ENCODE measurements around the gene COL6A5.
"Not testable (repeated sequence)": the region's sequence is repeated elsewhere in the genome, so short reads cannot be mapped to it uniquely, and the experiment has no call there.

The COL6A5 gene

GRCh38 chr3:130345487-130346079, at the start of gene COL6A5:
TSS of gene COL6A5 (plus strand) at chr3:130345672. CDS start at chr3:130373639, 27,967 bp downstream.
- peak; percentile 25 for DNase-seq

- DNase-seq, result no peak
These were observed 45.9 kb upstream of the COL6A5 start for GRCh38 chr3:130299531-130299930.

GRCh38 chr3:130300888-130301287, 44.6 kb upstream of the COL6A5 start:
- DNase-seq, result no peak

- no peak for DNase-seq
These were observed 35.4 kb upstream of the COL6A5 start for GRCh38 chr3:130310109-130310508.

GRCh38 chr3:130312374-130312773, 33.1 kb upstream of the COL6A5 start:
- DNase-seq, result no peak

- DNase-seq, result no peak
These were observed 29.3 kb upstream of the COL6A5 start for GRCh38 chr3:130316169-130316568.

- DNase-seq, result no peak
These were observed 22.0 kb upstream of the COL6A5 start for GRCh38 chr3:130323503-130323902.

- DNase-seq, result no peak
These were observed 4.7 kb upstream of the COL6A5 start for GRCh38 chr3:130340766-130341165.

GRCh38 chr3:130341388-130341787, 4.1 kb upstream of the COL6A5 start:
- peak; percentile 66 for DNase-seq

GRCh38 chr3:130341882-130342281, 3.6 kb upstream of the COL6A5 start:
- DNase-seq, result no peak

- no peak for DNase-seq
These were observed 2.4 kb upstream of the COL6A5 start for GRCh38 chr3:130342821-130343661.

GRCh38 chr3:130348258-130348657, 2.8 kb downstream of the COL6A5 start:
- not testable (repeated sequence) for DNase-seq

GRCh38 chr3:130354430-130354829, 9.0 kb downstream of the COL6A5 start:
- peak; percentile 90 for DNase-seq

GRCh38 chr3:130374033-130374432, 28.6 kb downstream of the COL6A5 start:
- DNase-seq, result no peak

- no peak for DNase-seq
These were observed 29.4 kb downstream of the COL6A5 start for GRCh38 chr3:130374908-130375307.

- DNase-seq, result peak; percentile 52
These were observed 32.6 kb downstream of the COL6A5 start for GRCh38 chr3:130377960-130378676.

GRCh38 chr3:130378677-130379191, 33.3 kb downstream of the COL6A5 start:
- no peak for DNase-seq

GRCh38 chr3:130379274-130379673, 33.8 kb downstream of the COL6A5 start:
- DNase-seq, result peak; percentile 5

- no peak for DNase-seq
These were observed 34.9 kb downstream of the COL6A5 start for GRCh38 chr3:130380398-130380797.

- no peak for DNase-seq
These were observed 38.0 kb downstream of the COL6A5 start for GRCh38 chr3:130383424-130383823.

- peak; percentile 7 for DNase-seq
These were observed 39.1 kb downstream of the COL6A5 start for GRCh38 chr3:130384476-130385025.

GRCh38 chr3:130386604-130387263, 41.3 kb downstream of the COL6A5 start:
- no peak for DNase-seq

Data from MV-4-11 (cell line).